ENCODE data around the gene PERCC1.
A peak's percentile ranks its signal among the peaks of the same experiment; 100 is the strongest.

PERCC1 gene

DNA sequence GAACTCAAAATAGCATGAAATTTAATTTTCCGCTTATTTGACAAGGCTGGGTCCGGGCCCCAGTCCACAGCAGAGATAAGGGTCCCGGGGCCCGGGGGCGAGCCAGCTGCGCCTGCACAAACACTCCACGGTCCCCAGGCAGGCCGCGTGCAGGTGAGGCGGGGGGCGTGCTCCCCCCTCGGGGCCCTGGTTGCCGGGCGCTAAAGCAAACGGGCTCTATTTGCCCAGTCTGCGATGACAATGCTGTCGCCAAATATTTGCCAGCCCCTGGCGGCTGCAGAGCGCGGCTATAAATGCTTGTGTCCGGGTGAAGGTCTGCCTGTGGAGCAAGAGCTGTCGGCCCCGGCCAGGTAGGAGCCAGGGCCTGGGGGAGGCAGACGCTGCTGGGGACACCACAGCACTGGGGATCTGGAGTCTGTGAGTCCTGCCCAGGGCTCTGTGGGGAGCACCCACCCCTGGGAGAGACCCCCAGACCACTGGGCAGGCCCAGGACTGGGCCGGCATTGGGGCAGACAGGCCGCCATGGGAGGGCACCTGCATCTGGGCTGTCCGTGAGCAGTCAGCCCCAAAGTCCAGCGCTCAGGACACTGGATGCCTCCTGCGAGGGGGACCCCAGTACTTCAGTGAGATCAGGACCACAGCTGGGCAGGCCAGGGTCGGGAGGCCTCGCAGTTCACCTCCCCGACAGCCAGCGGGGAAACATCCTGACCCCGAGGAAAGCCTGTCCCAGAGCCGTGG lies at the start of gene PERCC1:
Gene PERCC1 (plus strand): TSS at position 320 of the 738 bp plus-strand sequence. CDS start 1,516 bp downstream, outside the sequence.
- peak within 1 kb of the TSS; percentile 69 for H3K27ac ChIP-seq
- no peak for TF ChIP-seq ZFX (IDR thresholded peaks at IDR 0.05; ENCODE audit: borderline replicate concordance)
- TF ChIP-seq, protein P1, sequence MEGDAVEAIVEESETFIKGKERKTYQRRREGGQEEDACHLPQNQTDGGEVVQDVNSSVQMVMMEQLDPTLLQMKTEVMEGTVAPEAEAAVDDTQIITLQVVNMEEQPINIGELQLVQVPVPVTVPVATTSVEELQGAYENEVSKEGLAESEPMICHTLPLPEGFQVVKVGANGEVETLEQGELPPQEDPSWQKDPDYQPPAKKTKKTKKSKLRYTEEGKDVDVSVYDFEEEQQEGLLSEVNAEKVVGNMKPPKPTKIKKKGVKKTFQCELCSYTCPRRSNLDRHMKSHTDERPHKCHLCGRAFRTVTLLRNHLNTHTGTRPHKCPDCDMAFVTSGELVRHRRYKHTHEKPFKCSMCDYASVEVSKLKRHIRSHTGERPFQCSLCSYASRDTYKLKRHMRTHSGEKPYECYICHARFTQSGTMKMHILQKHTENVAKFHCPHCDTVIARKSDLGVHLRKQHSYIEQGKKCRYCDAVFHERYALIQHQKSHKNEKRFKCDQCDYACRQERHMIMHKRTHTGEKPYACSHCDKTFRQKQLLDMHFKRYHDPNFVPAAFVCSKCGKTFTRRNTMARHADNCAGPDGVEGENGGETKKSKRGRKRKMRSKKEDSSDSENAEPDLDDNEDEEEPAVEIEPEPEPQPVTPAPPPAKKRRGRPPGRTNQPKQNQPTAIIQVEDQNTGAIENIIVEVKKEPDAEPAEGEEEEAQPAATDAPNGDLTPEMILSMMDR (IDR thresholded peaks at IDR 0.05): peak; percentile 42

DNA sequence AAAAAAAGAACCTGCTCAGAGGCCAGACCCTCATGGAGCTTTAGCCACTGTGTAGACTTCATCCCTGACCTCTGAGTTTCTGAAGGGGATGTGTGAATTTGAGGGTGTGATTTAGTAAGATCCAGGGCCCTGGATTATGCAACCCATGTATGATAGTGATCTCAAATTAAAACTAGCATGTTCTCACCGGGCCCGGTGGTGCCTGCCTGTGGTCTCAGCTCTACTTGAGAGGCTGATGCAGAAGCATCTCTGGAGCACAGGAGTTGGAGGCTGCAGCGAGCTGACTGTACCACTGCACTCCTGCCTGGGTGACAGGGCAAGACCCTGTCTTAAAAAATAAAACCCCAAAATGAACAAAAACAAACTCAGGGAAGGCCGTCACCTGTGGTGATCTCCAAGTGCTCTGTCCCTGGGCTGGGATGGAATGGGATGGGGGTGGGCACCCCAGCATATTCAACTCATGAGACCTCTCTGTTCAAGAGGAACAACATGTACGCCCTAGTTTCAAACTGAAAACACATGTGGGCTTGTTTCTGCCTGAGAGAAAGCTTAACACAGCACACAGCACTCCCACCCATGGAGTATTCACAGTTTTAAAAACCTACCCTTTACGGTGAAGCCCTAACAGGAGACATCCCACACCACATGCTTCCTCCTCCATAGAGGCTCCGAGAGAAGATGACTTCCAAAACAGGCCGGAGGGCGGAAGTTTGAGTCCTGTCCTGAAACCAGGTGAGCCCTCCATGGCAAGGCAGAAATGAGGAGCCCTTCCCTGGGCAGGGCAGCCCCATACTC lies 49.1 kb upstream of the PERCC1 start:
- H3K27ac ChIP-seq: no peak overlapping the region
- TF ChIP-seq ZFX (IDR thresholded peaks at IDR 0.05; ENCODE audit: borderline replicate concordance): no peak
- TF ChIP-seq, protein P1 (IDR thresholded peaks at IDR 0.05): no peak

DNA sequence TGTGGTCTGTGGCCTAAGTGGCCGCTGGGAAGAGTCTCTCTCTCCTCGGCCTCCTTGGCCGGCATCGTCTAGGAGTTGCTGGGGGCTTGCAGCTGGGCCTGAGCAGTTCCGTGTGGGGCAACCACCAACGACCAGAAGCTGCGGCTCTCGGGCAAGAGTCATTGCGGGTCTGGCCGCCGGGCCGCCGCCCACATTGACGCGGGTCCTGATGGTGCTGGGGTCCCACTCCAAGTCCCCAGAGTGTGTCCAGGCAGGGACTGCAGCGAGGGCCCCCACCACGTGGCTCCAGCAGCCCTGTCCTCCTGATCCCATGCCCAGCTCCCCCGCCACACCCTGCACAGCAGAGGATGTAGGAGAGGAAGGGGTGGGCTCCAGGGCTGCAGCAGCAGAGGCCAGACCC lies 47.3 kb upstream of the PERCC1 start:
- no peak overlapping the region for H3K27ac ChIP-seq
- TF ChIP-seq, protein P1 (IDR thresholded peaks at IDR 0.05): no peak
- no peak for TF ChIP-seq ZFX (IDR thresholded peaks at IDR 0.05; ENCODE audit: borderline replicate concordance)

DNA sequence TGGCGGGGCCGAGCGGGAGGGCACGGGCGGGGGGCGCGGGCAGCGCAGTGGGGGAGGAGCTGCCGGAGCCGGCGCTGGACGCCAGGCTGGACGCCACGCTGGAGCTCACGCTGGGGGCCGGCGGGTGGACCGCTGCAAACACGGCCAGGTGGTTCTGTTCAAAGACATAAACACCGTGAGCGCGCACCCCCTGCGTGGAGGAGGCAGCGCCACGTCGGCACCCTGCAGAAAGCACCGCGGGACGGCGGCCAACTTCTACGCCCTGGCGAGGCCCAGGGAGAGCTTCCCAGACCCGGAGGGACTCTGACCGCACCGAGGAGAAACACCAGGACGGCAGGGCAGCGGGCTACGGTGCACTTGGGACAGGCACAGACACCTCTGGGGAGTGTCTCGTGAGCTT lies 45.6 kb upstream of the PERCC1 start:
- H3K27ac ChIP-seq: no peak overlapping the region
- TF ChIP-seq, protein P1 (IDR thresholded peaks at IDR 0.05): no peak
- no peak for TF ChIP-seq ZFX (IDR thresholded peaks at IDR 0.05; ENCODE audit: borderline replicate concordance)

DNA sequence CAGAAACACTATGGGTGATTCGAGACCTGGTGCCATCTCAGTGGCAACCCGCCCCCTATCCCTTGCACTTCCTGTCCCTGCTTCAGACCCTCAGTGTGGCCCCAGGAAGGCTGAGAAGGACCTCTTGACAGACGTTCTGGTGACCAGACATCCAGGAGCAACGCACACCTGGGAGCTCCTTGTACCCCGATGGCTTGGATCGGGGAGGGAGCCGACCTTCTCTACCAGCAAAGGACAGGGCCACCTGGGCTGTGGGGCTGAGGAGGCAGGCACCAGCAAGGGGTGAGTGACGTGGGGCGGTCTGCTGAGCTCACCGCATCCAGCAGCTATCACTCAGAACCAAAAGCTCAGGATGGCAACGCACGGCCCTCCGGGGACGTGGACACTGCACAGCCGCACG lies 43.5 kb upstream of the PERCC1 start:
- TF ChIP-seq, protein P1 (IDR thresholded peaks at IDR 0.05): no peak
- TF ChIP-seq ZFX (IDR thresholded peaks at IDR 0.05; ENCODE audit: borderline replicate concordance): no peak
- H3K27ac ChIP-seq: no peak overlapping the region

DNA sequence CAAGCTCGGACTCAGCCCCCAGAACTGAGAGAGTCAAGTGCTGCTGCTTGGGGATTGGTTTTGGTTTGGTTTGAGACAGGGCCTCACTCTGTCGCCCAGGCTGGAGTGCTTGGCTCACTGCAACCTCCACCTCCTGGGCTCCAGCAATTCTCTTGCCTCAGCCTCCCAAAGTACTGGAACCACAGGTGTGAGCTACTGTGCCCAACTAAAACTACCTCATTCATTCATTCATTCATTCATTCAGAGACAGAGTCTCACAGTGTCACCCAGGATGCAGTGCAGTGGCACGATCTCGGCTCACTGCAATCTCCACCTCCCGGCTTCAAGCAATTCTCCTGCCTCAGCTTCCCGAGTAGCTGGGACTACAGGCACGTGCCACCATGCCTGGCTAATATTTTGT lies 41.1 kb upstream of the PERCC1 start:
- no peak overlapping the region for H3K27ac ChIP-seq
- TF ChIP-seq, protein P1 (IDR thresholded peaks at IDR 0.05): no peak
- TF ChIP-seq ZFX (IDR thresholded peaks at IDR 0.05; ENCODE audit: borderline replicate concordance): no peak

All from 22Rv1 (cell line).